Skeletal muscle tissue (tissue), 4 donors: ENCODE results near the gene CSTB. TPM values are rescaled to one million over a fixed set of nuclear protein-coding genes. Genes with fewer than 3 reads are reported as not detected.

Experiments
- H3K27ac ChIP-seq: one replicate; pipeline ENCODE4 v1.7.0; 2013; ENCODE audit warnings: mild to moderate bottlenecking, low read depth, low read length, inconsistent platforms
- H3K27me3 ChIP-seq, 3 donors: one replicate each; pipeline ENCODE4 v1.7.0; 2013; ENCODE audit warnings: low read length in 3 of 3; ENCODE audit not compliant: control insufficient read depth in 3 of 3, insufficient read depth in 3 of 3
- H3K36me3 ChIP-seq, 3 donors: one replicate each; pipeline ENCODE4 v1.7.0; 2013; ENCODE audit warnings: low read length in 3 of 3; ENCODE audit not compliant: control insufficient read depth in 3 of 3, insufficient read depth in 3 of 3
- H3K4me1 ChIP-seq, 3 donors: one replicate each; pipeline ENCODE4 v1.7.0; 2013; ENCODE audit warnings: low read length in 3 of 3, mild to moderate bottlenecking in 3 of 3; ENCODE audit not compliant: control insufficient read depth in 3 of 3, insufficient read depth in 3 of 3
- H3K4me3 ChIP-seq, 3 donors: one replicate each; pipeline ENCODE4 v1.7.0; 2013; ENCODE audit warnings: low read length in 3 of 3
- H3K9ac ChIP-seq, 3 donors: one replicate each; pipeline ENCODE4 v1.7.0; 2013; ENCODE audit warnings: low read length in 3 of 3, mild to moderate bottlenecking in 3 of 3, moderate library complexity in 2 of 3, low read depth in 1 of 3
- H3K9me3 ChIP-seq, 3 donors: one replicate each; pipeline ENCODE4 v1.7.0; 2013; ENCODE audit warnings: low read length in 3 of 3; ENCODE audit not compliant: control insufficient read depth in 3 of 3
- total RNA-seq: library from RNA; depleted of rRNA; stranded (reverse); fragments of >200 nt; gene quantifications from one replicate; pipeline ENCODE4 v1.2.3, GENCODE V29; 2014
- donor health status: Osteomylitis.

The CSTB gene
- total RNA-seq, 1 donor from 2014 or later, result 6.3 TPM

DNA sequence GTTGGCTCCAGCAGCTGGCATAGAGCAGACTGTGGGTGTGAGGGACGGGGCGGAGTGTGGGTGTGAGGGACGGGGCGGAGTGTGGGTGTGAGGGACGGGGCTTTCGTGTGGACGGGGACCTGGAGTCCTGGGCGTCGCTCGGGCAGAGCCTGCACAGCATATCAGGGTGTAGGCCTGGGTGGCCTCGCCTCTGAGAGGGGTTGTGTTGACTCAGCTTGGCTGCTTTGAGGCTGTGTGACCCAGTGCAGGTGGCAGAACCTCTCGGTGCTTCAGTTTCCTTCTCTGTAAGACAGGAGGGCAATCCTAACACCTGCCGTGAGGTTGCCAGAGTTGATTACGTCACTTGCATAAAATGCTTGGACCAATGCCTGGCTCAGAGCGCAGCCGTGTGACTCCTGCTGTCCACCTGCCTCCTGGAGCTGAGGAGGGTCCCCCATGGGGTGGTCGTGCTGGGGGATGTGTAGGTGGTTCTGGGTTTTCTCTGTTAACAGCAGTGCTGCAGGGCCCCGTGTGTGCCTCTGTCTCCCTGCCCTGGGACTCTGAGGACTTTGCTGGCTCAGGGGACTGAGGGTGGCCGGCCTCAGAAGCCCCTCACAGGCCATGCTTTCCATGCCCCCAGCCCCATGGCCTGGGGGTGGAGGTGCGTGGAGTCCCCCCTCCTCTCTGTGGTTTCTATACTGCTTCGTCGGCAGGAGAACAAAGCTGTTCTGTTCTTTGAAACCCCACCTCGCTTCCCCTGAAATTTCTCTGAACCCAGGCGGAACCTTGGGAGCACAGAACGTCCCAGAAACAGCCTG is 41.8 kb downstream of the CSTB start:
- Histone ChIP-seq H3K27me3 (no peaks in the 10 kb centered on the region), H3K9me3 (no peaks in the 10 kb centered on the region), H3K36me3 (peaks cover 0 to 3% (median 0%) of the 10 kb centered on the region in 3 donors), H3K9ac (no peak overlapping the region), H3K4me3 (no peak overlapping the region), H3K4me1 (peaks cover 17 to 28% (median 21%) of the 10 kb centered on the region in 3 donors), H3K27ac (no peak overlapping the region)

GRCh38 chr21:43733529-43734071 is 42.5 kb downstream of the CSTB start:
- Histone ChIP-seq H3K27me3 (no peaks in the 10 kb centered on the region), H3K4me3 (no peak overlapping the region), H3K4me1 (peaks cover 23 to 34% (median 26%) of the 10 kb centered on the region in 3 donors), H3K9me3 (no peaks in the 10 kb centered on the region), H3K36me3 (peaks cover 0 to 3% (median 0%) of the 10 kb centered on the region in 3 donors), H3K27ac (no peak overlapping the region), H3K9ac (no peak overlapping the region)

DNA sequence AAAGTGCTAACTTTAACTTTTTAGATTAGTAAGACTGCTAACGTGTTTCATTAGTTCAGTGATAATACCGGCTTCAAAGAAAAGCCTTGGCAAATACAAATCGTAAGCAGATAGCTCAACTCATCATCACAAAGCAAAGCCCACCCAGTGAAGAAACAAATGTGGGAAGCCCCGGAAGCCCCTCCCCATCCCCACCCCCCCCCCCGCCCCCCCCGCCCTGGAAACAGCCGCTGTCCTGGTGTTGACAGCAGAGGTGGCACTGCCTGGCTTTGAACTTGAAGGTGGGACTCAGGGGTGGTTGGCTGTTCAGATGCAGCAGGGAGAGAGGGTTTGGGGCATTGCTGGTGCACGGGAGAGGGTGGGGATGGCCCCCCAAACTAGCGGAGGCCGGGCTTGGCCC is 43.0 kb downstream of the CSTB start:
- no peak overlapping the region for H3K9ac ChIP-seq
- peaks cover 28 to 40% (median 32%) of the 10 kb centered on the region in 3 donors for H3K4me1 ChIP-seq

GRCh38 chr21:43731891-43732711 is 44.0 kb downstream of the CSTB start:
- peaks cover 38 to 49% (median 41%) of the 10 kb centered on the region in 3 donors for H3K4me1 ChIP-seq
- H3K27ac ChIP-seq, result peak overlapping the region; percentile 5
- peak overlapping the region; percentile 11 to 50 (median 20) for H3K9ac ChIP-seq
- H3K36me3 ChIP-seq, result peaks cover 0 to 3% (median 0%) of the 10 kb centered on the region in 3 donors
- H3K9me3 ChIP-seq, result no peaks in the 10 kb centered on the region
- H3K4me3 ChIP-seq, result peak overlapping the region in 2 of 3 donors; percentile 29 to 32
- no peaks in the 10 kb centered on the region for H3K27me3 ChIP-seq

More for the DNA sequence above, 43.0 kb downstream of the CSTB start:
- Histone ChIP-seq H3K4me3 (no peak overlapping the region), H3K27me3 (no peaks in the 10 kb centered on the region), H3K27ac (no peak overlapping the region), H3K9me3 (no peaks in the 10 kb centered on the region), H3K36me3 (peaks cover 0 to 3% (median 0%) of the 10 kb centered on the region in 3 donors)

DNA sequence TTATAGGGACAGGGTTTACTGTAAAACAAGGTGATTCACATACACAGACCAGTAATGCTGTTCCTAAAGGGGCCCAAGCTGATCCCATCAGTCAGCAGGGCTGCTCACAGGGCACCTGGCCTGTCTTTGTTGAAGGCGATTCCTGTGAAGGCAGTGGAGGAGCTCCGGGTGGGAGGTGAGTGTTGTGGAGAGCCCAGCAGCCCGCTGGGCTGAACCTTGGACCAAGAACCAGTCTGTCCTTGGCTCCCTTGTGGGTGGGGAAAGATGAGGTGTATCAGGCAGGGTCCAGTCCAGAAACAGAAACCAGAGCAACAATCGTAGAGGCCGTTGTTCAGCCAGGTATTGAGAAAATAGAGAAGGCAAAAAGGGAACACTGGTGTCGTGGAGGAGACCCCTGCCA is 44.6 kb downstream of the CSTB start:
- H3K4me1 ChIP-seq, result peaks cover 44 to 55% (median 48%) of the 10 kb centered on the region in 3 donors
- H3K27me3 ChIP-seq, result no peaks in the 10 kb centered on the region
- H3K4me3 ChIP-seq, result peak overlapping the region in 1 of 3 donors; percentile 29
- H3K9ac ChIP-seq, result peak overlapping the region in 2 of 3 donors; percentile 16 to 50
- no peaks in the 10 kb centered on the region for H3K9me3 ChIP-seq
- H3K27ac ChIP-seq, result peak overlapping the region; percentile 5
- H3K36me3 ChIP-seq, result peaks cover 0 to 3% (median 0%) of the 10 kb centered on the region in 3 donors

DNA sequence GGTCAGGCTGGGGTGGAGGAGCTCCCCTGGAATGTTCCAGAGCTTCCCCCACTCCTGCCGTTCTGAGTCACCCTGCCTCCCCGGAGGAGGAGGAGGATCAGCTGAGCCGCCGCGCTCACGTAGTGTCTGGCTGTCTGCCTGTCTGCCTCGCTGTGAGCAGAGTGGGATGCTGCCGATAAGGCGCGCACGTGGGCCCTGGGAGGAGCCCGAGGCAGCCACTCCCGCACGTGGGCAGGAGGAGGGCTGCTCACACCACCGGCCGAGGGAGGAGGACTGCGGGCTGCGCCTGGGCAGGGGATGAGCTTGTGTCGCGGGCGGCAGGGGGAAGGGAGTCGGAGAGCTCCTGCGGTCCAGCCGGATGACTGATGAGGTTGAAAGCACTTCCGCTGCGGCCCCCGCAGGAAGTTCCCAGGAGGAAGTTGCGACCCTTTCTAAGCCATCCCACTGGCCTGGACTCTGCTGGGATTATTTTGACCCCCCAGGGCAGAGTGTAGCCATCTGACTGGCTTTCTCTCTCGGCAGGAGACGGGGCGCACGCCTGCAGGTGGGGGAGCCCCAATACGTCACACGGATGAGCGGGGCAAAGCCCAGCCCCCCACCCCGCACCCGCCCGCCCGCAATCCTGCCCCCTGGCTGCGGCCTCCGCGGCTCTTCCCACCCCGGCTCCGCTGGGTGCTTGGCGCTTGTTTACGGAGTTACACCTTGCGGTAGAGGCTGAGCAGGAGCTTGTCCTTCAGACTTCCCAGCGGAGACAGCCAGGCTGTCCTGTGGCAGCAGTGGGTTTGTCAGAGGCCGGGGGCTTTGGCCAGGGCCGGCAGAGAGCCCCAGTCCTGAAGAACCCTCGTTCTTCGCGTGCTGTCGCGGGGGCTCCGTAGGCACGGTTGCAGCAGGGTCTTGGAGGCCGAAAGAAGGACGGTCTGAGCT is 47.4 kb downstream of the CSTB start:
- no peaks in the 10 kb centered on the region for H3K36me3 ChIP-seq
- H3K9ac ChIP-seq, result peak overlapping the region; percentile 27 to 73 (median 51)
- H3K4me1 ChIP-seq, result peaks cover 45 to 55% (median 49%) of the 10 kb centered on the region in 3 donors
- H3K27ac ChIP-seq, result peak overlapping the region; percentile 75
- no peaks in the 10 kb centered on the region for H3K9me3 ChIP-seq
- peak overlapping the region; percentile 66 to 72 (median 71) for H3K4me3 ChIP-seq
- no peaks in the 10 kb centered on the region for H3K27me3 ChIP-seq

DNA sequence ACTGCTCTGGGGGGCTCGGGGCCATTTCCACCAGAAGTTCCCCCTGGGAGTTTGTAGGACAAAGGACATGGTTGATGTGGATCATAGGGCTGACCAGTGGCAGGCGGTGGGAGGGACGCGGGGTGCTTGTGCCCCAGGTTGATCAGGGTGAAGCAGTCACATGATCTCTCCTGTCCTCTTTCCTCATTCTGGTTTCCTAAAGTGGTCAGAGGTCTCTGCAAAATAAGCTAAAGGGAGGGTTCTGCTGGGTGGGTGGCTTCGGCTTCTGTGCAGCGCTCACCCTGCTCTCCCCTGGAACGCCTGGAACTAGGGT is 48.0 kb downstream of the CSTB start:
- Histone ChIP-seq H3K27ac (peak overlapping the region; percentile 75), H3K36me3 (no peaks in the 10 kb centered on the region), H3K9me3 (no peaks in the 10 kb centered on the region), H3K4me1 (peaks cover 45 to 50% (median 46%) of the 10 kb centered on the region in 3 donors), H3K27me3 (no peaks in the 10 kb centered on the region), H3K4me3 (peak overlapping the region; percentile 66 to 72 (median 71)), H3K9ac (peak overlapping the region; percentile 27 to 73 (median 33))

DNA sequence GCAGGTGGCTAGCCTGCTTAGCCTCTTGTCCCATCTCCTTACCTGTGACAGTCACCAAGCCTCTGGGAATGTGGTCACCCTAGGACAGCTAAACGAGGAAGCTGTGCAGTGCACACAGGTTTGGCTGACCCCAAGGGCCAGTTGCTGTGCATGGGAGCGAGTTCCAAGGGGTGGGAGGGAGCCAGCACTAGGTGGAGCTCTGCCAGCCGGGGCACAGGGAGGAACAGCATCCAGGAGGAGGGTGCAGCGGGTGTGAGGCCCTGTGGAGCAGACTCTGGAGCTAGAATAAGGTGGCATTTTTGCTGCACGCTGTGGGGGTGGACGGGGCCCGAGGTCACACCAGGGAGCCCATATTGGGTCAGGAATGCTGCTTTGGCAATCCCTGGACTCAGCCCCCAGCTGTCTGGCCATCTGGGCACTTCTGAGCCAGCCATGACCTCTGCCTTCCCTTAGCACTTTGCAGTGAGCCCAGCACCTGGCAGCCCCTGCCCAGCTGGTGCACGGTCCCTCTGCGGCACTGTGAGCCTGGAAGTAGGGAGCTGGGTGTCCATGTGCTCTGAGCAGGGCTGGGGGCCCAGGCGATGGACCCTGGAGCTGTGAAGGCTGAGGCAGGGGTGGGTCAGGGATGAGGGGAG is 48.5 kb downstream of the CSTB start:
- no peaks in the 10 kb centered on the region for H3K9me3 ChIP-seq
- H3K9ac ChIP-seq, result peak overlapping the region in 2 of 3 donors; percentile 27 to 73
- peak overlapping the region; percentile 41 to 72 (median 66) for H3K4me3 ChIP-seq
- no peaks in the 10 kb centered on the region for H3K36me3 ChIP-seq
- H3K27ac ChIP-seq, result peak overlapping the region; percentile 75
- H3K4me1 ChIP-seq, result peaks cover 45 to 50% (median 46%) of the 10 kb centered on the region in 3 donors
- no peaks in the 10 kb centered on the region for H3K27me3 ChIP-seq
